B cell (primary cell): Measurements from ENCODE around the gene PRRC2B. TPM values are rescaled to one million over a fixed set of nuclear protein-coding genes. Genes with fewer than 3 reads are reported as not detected.

ENCODE experiments used
- ATAC-seq: fragments of 200-7000 bp; cut with Tn5 transposase; one replicate; pipeline ENCODE4 v1.10.0; 2021; ENCODE audit warnings: low read depth, mild to moderate bottlenecking, moderate number of reproducible peaks, moderate library complexity
- CTCF ChIA-PET: fragments of 350-600 bp; sonication (Branson Sonifier 250); formaldehyde crosslinking; loops from one replicate; lab custom pipeline; 2021; ENCODE audit warnings: antibody characterized with exemption, inconsistent platforms; lab: Charles Lee
- POLR2A ChIA-PET: fragments of 350-600 bp; sonication (Branson Sonifier 250); formaldehyde crosslinking; loops from one replicate; lab custom pipeline; 2021; ENCODE audit warnings: antibody characterized with exemption; lab: Charles Lee
- DNase-seq: peaks from one replicate; pipeline ENCODE4 v3.0.0; 2013
- H2AFZ ChIP-seq: 2 replicates; pipeline ENCODE4 v1.6.1; 2012; ENCODE audit warnings: mild to moderate bottlenecking, low read depth, low read length; ENCODE audit not compliant: insufficient read depth, poor library complexity, severe bottlenecking
- H3K27ac ChIP-seq, 2 donors: 1 replicate in 1 of 2; 2 replicates in 1 of 2; pipeline ENCODE4 v1.5.1; 2012 to 2013; ENCODE audit warnings: low read length in 2 of 2, mild to moderate bottlenecking in 2 of 2, moderate library complexity in 1 of 2
- H3K27me3 ChIP-seq, 4 experiments: fragments of 200-600 bp in 1 of 4; sonication (generic) in 1 of 4; replicated peaks in 1 of 4; 1 replicate in 2 of 4; 2 replicates in 2 of 4; pipeline versions ENCODE4 v1.6.1 to v1.7.0; 2013 to 2016; ENCODE audit warnings: low read length in 3 of 4, mild to moderate bottlenecking in 2 of 4, mixed read lengths in 1 of 4, moderate library complexity in 1 of 4; ENCODE audit not compliant: insufficient read depth in 4 of 4, control insufficient read depth in 3 of 4; ENCODE audit errors: control extremely low read depth in 1 of 4
- H3K36me3 ChIP-seq, 2 experiments: replicated peaks in 1 of 2; 1 replicate in 1 of 2; 2 replicates in 1 of 2; pipeline versions ENCODE4 v1.6.1 to v1.7.1; 2013; ENCODE audit warnings: low read length in 1 of 2; ENCODE audit not compliant: insufficient read depth in 2 of 2, control insufficient read depth in 1 of 2; ENCODE audit errors: control extremely low read depth in 1 of 2, extremely low read depth in 1 of 2
- H3K4me1 ChIP-seq, 2 donors: fragments of 200-600 bp in 1 of 2; sonication (generic) in 1 of 2; 1 replicate in 1 of 2; 2 replicates in 1 of 2; pipeline versions ENCODE4 v1.5.1 to v1.6.1; 2013 to 2017; ENCODE audit warnings: low read length in 2 of 2; ENCODE audit not compliant: control insufficient read depth in 2 of 2, insufficient read depth in 2 of 2
- H3K4me2 ChIP-seq: replicated peaks from 2 replicates; pipeline ENCODE3; 2012; ENCODE audit warnings: mild to moderate bottlenecking, low read depth, low read length; ENCODE audit not compliant: poor library complexity, severe bottlenecking
- H3K4me3 ChIP-seq, 5 experiments: fragments of 200-600 bp in 1 of 5; sonication (generic) in 1 of 5; 1 replicate in 3 of 5; 2 replicates in 2 of 5; pipeline versions ENCODE4 v1.5.1 to v1.7.0; 2011 to 2016; ENCODE audit warnings: low read length in 4 of 5, mild to moderate bottlenecking in 4 of 5, low read depth in 2 of 5, control low read depth in 1 of 5, moderate library complexity in 1 of 5; ENCODE audit not compliant: insufficient read depth in 1 of 5; ENCODE audit errors: control extremely low read depth in 1 of 5, extremely low read depth in 1 of 5
- H3K79me2 ChIP-seq: fragments of 200-600 bp; sonication (generic); one replicate; pipeline ENCODE4 v1.6.0; 2016; ENCODE audit warnings: low read length; ENCODE audit not compliant: control insufficient read depth, insufficient read depth
- H3K9ac ChIP-seq: fragments of 200-600 bp; sonication (generic); 2 replicates; pipeline ENCODE4 v1.6.1; 2017; ENCODE audit warnings: mild to moderate bottlenecking, low read length, moderate library complexity
- H3K9me3 ChIP-seq, 3 donors: one replicate each; pipeline versions ENCODE4 v1.6.1 to v1.7.1; 2013; ENCODE audit warnings: low read length in 2 of 3; ENCODE audit not compliant: control insufficient read depth in 2 of 3, insufficient read depth in 1 of 3; ENCODE audit errors: control extremely low read depth in 1 of 3
- H4K20me1 ChIP-seq: 2 replicates; pipeline ENCODE4 v1.6.0; 2012; ENCODE audit warnings: mild to moderate bottlenecking, low read length; ENCODE audit not compliant: insufficient read depth, control insufficient read depth, poor library complexity, severe bottlenecking
- H3K27ac Mint-ChIP-seq: one replicate; pipeline ENCODE4 v1.8.0; 2021; ENCODE audit warnings: mixed read lengths
- H3K27me3 Mint-ChIP-seq: one replicate; pipeline ENCODE4 v1.8.0; 2021; ENCODE audit warnings: mixed read lengths
- H3K4me1 Mint-ChIP-seq: one replicate; pipeline ENCODE4 v1.8.0; 2021; ENCODE audit warnings: mixed read lengths
- H3K4me3 Mint-ChIP-seq: one replicate; pipeline ENCODE4 v1.8.0; 2021; ENCODE audit warnings: mixed read lengths
- H3K9me3 Mint-ChIP-seq: one replicate; pipeline ENCODE4 v1.8.0; 2022; ENCODE audit warnings: mixed read lengths; ENCODE audit not compliant: insufficient read depth
- EZH2 ChIP-seq: IDR thresholded peaks from 2 replicates; pipeline ENCODE4 v1.6.1; 2012; ENCODE audit warnings: borderline replicate concordance, low read depth, mild to moderate bottlenecking, moderate library complexity, low read length; ENCODE audit not compliant: insufficient read depth, poor library complexity, severe bottlenecking
- WGBS: methylation state at CpG from one replicate; pipeline ENCODE4 v1.1.5; 2013; ENCODE audit warnings: missing lambda C conversion rate; ENCODE audit not compliant: insufficient coverage; 5-methylcytosine and 5-hydroxymethylcytosine counted together
- intact Hi-C: fragments of 100-400 bp; cut with micrococcal nuclease; formaldehyde crosslinking; loops from one replicate; pipeline ENCODE4 v1.10.0; 2022
- polyA plus RNA-seq: library from polyadenylated mRNA; depleted of rRNA; stranded (reverse); fragments of >200 nt; gene quantifications from 2 replicates; pipeline ENCODE4 v1.2.3, GENCODE V29; 2012
- total RNA-seq, 2 donors: library from RNA; stranded (reverse); fragments of 120-200 nt in 1 of 2; gene quantifications; 1 replicate in 1 of 2; 2 replicates in 1 of 2; pipeline versions ENCODE4 v1.2.3 to v1.2.4, GENCODE V29; 2013 to 2022
- TF ChIP-seq, protein P1 (sequence below): fragments of 200-600 bp; IDR thresholded peaks from one replicate; pipeline ENCODE4 v1.8.0; 2022; ENCODE audit warnings: antibody characterized with exemption, mild to moderate bottlenecking

Gene PRRC2B
- total and polyA plus RNA-seq, 2 donors (not counting 1 experiment from before 2014, with no cell fraction given), result 63.9 to 268 TPM

DNA sequence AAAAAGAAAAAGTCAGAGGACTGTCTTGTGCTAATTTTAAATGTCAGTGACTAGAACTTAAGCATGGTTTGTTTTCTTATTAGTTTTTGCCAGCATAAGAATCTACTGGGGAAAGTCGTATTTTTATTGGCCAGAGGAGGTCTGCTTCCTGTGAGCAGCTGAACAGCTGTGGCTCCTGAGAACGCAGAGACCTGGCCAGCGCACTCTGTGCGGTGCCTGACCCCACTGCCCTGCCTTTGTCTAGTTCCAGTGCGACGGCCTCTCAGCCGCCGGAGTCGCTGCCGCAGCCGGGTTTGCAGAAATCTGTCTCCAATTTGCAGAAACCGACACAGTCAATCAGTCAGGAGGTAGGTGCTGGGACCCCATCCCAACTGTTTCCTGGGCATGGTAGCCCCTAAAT is 42.5 kb downstream of the PRRC2B start:
- Histone ChIP-seq H3K4me2 (no peak overlapping the region), H3K9ac (no peak overlapping the region), H3K27ac (no peak overlapping the region), H3K4me1 (peaks cover 10 to 11% of the 10 kb centered on the region in 2 donors), H2AFZ (no peak overlapping the region), H3K4me3 (no peak overlapping the region), H4K20me1 (peaks cover 77% of the 10 kb centered on the region), H3K36me3 (peaks cover 2 to 76% of the 10 kb centered on the region in 2 experiments), H3K27me3 (no peaks in the 10 kb centered on the region), H3K9me3 (no peaks in the 10 kb centered on the region), H3K79me2 (peaks cover 80% of the 10 kb centered on the region)
- intact Hi-C loops, result no loop called here
- no peak for TF ChIP-seq EZH2
- TF ChIP-seq, protein P1, sequence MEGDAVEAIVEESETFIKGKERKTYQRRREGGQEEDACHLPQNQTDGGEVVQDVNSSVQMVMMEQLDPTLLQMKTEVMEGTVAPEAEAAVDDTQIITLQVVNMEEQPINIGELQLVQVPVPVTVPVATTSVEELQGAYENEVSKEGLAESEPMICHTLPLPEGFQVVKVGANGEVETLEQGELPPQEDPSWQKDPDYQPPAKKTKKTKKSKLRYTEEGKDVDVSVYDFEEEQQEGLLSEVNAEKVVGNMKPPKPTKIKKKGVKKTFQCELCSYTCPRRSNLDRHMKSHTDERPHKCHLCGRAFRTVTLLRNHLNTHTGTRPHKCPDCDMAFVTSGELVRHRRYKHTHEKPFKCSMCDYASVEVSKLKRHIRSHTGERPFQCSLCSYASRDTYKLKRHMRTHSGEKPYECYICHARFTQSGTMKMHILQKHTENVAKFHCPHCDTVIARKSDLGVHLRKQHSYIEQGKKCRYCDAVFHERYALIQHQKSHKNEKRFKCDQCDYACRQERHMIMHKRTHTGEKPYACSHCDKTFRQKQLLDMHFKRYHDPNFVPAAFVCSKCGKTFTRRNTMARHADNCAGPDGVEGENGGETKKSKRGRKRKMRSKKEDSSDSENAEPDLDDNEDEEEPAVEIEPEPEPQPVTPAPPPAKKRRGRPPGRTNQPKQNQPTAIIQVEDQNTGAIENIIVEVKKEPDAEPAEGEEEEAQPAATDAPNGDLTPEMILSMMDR, result no peak
- ATAC-seq (no peak), DNase-seq (no peak)
- Mint-ChIP-seq H3K9me3 (no peaks in the 10 kb centered on the region), H3K4me3 (no peak overlapping the region), H3K4me1 (peaks cover 16% of the 10 kb centered on the region), H3K27ac (no peak overlapping the region), H3K27me3 (no peaks in the 10 kb centered on the region)
- ChIA-PET POLR2A (no interaction called here), CTCF (interaction anchor here (1.0 to 1.7 kb wide), 2 partner anchors 14 to 87 kb away, joined by 3 to 5 read pairs; no protein-coding TSS in a partner anchor)
- 97% methylated on average over 12 of the region's 12 CpGs for WGBS

GRCh38 chr9:131436865-131437271 is 43.0 kb downstream of the PRRC2B start:
- Histone ChIP-seq H3K27me3 (no peaks in the 10 kb centered on the region), H4K20me1 (peaks cover 80% of the 10 kb centered on the region), H3K9me3 (no peaks in the 10 kb centered on the region), H3K4me2 (no peak overlapping the region), H3K4me3 (no peak overlapping the region), H3K79me2 (peaks cover 81% of the 10 kb centered on the region), H3K27ac (no peak overlapping the region), H3K36me3 (peaks cover 2 to 75% of the 10 kb centered on the region in 2 experiments), H3K4me1 (peaks cover 15 to 16% of the 10 kb centered on the region in 2 donors), H3K9ac (no peak overlapping the region), H2AFZ (no peak overlapping the region)
- H3K9me3 Mint-ChIP-seq, result no peaks in the 10 kb centered on the region
- ChIA-PET CTCF (interaction anchor here (1.0 to 1.7 kb wide), 2 partner anchors 14 to 87 kb away, joined by 3 to 5 read pairs; no protein-coding TSS in a partner anchor), POLR2A (interaction anchor here (0.6 kb wide), 1 partner anchor 69 kb away, joined by 3 read pairs; no protein-coding TSS in a partner anchor)
- no peak overlapping the region for H3K4me3 Mint-ChIP-seq
- 98% methylated on average over 5 of the region's 8 CpGs for WGBS
- H3K27ac Mint-ChIP-seq, result no peak overlapping the region
- no peaks in the 10 kb centered on the region for H3K27me3 Mint-ChIP-seq
- ATAC-seq (no peak), DNase-seq (no peak)
- no peak for TF ChIP-seq EZH2
- TF ChIP-seq, protein P1, result no peak
- H3K4me1 Mint-ChIP-seq, result peaks cover 21% of the 10 kb centered on the region
- intact Hi-C loops, result no loop called here
